HEK293 (cell line): ENCODE results near the gene KLHL15.
A peak's percentile ranks its signal among the peaks of the same experiment; 100 is the strongest.

Source experiments
- CTCF ChIA-PET: fragments of 350-600 bp; formaldehyde crosslinking; extraction: SDS; loops from one replicate; lab custom pipeline; 2021; ENCODE audit warnings: antibody characterized with exemption; lab: Yijun Ruan, JAX
- POLR2A ChIA-PET: fragments of 300-600 bp; formaldehyde crosslinking; extraction: SDS; loops from one replicate; lab custom pipeline; 2020; ENCODE audit warnings: antibody characterized with exemption, inconsistent platforms; lab: Yijun Ruan, JAX
- H3K27ac ChIP-seq: fragments of 200-500 bp; sonication (Bioruptor generic); 2 replicates; pipeline ENCODE4 v1.5.1; 2014; ENCODE audit warnings: low read depth, low read length, control low read depth, inconsistent platforms; ENCODE audit errors: extremely low read depth
- H3K36me3 ChIP-seq, 2 experiments: fragments of 200-500 bp in 1 of 2; sonication (Bioruptor generic) in 1 of 2; 1 replicate in 1 of 2; 2 replicates in 1 of 2; pipeline ENCODE4 v1.5.1; 2014 to 2017; ENCODE audit warnings: inconsistent platforms in 2 of 2, low read length in 2 of 2; ENCODE audit not compliant: control insufficient read depth in 2 of 2, insufficient read depth in 1 of 2
- H3K4me1 ChIP-seq: fragments of 200-500 bp; sonication (Bioruptor generic); 2 replicates; pipeline ENCODE4 v1.5.1; 2014; ENCODE audit warnings: mild to moderate bottlenecking, low read length, inconsistent platforms; ENCODE audit not compliant: control insufficient read depth, insufficient read depth
- H3K4me3 ChIP-seq: 2 replicates; pipeline ENCODE4 v1.5.1; 2011; ENCODE audit warnings: low read depth, mild to moderate bottlenecking, control low read depth, low read length, moderate library complexity
- H3K9me3 ChIP-seq: fragments of 200-500 bp; sonication (Bioruptor generic); 2 replicates; pipeline ENCODE4 v1.5.1; 2014; ENCODE audit warnings: low read depth, low read length, inconsistent platforms; ENCODE audit not compliant: control insufficient read depth, insufficient read depth
- GLIS1 ChIP-seq: fragments of 450-650 bp; formaldehyde crosslinking; IDR thresholded peaks from 2 replicates; pipeline ENCODE4 v1.5.1; 2016; ENCODE audit warnings: missing biosample characterization, missing genetic modification characterization
- IKZF3 ChIP-seq: fragments of 450-650 bp; IDR thresholded peaks from 2 replicates; pipeline ENCODE4 v1.5.0; 2018; ENCODE audit warnings: missing biosample characterization, mild to moderate bottlenecking, missing genetic modification characterization, moderate library complexity
- OSR2 ChIP-seq: fragments of 450-650 bp; formaldehyde crosslinking; IDR thresholded peaks from 2 replicates; pipeline ENCODE4 v1.5.1; 2016; ENCODE audit warnings: missing biosample characterization, missing genetic modification characterization
- SCRT1 ChIP-seq: fragments of 450-650 bp; formaldehyde crosslinking; IDR thresholded peaks from 2 replicates; pipeline ENCODE4 v1.5.1; 2016; ENCODE audit warnings: missing biosample characterization, missing genetic modification characterization, borderline replicate concordance
- WT1 ChIP-seq: fragments of 450-650 bp; formaldehyde crosslinking; IDR thresholded peaks from 2 replicates; pipeline ENCODE4 v1.5.1; 2016; ENCODE audit warnings: missing biosample characterization, missing genetic modification characterization
- ZFP69B ChIP-seq: fragments of 450-650 bp; formaldehyde crosslinking; IDR thresholded peaks from 2 replicates; pipeline ENCODE4 v1.5.1; 2016; ENCODE audit warnings: missing biosample characterization, missing genetic modification characterization
- ZNF121 ChIP-seq: fragments of 450-650 bp; formaldehyde crosslinking; IDR thresholded peaks from 2 replicates; pipeline ENCODE4 v1.5.1; 2016; ENCODE audit warnings: missing biosample characterization, missing genetic modification characterization
- ZNF132 ChIP-seq: fragments of 450-650 bp; formaldehyde crosslinking; IDR thresholded peaks from 2 replicates; pipeline ENCODE4 v1.5.1; 2017; ENCODE audit warnings: missing biosample characterization, missing genetic modification characterization, borderline replicate concordance
- ZNF138 ChIP-seq: fragments of 450-650 bp; formaldehyde crosslinking; IDR thresholded peaks from 2 replicates; pipeline ENCODE4 v1.5.1; 2016; ENCODE audit warnings: missing biosample characterization, missing genetic modification characterization, borderline replicate concordance
- ZNF169 ChIP-seq: fragments of 450-650 bp; formaldehyde crosslinking; IDR thresholded peaks from 2 replicates; pipeline ENCODE4 v1.5.1; 2016; ENCODE audit warnings: missing biosample characterization, missing genetic modification characterization
- ZNF221 ChIP-seq: fragments of 450-650 bp; formaldehyde crosslinking; IDR thresholded peaks from 2 replicates; pipeline ENCODE4 v1.5.1; 2017; ENCODE audit warnings: missing biosample characterization, missing genetic modification characterization, borderline replicate concordance
- ZNF37A ChIP-seq: fragments of 450-650 bp; IDR thresholded peaks from 2 replicates; pipeline ENCODE4 v1.5.1; 2018; ENCODE audit warnings: missing biosample characterization, missing genetic modification characterization
- ZNF48 ChIP-seq: fragments of 450-650 bp; formaldehyde crosslinking; IDR thresholded peaks from 2 replicates; pipeline ENCODE4 v1.5.1; 2016; ENCODE audit warnings: missing biosample characterization, missing genetic modification characterization
- ZNF530 ChIP-seq: fragments of 450-650 bp; formaldehyde crosslinking; IDR thresholded peaks from 2 replicates; pipeline ENCODE4 v1.5.1; 2016; ENCODE audit warnings: low read depth, missing biosample characterization, missing genetic modification characterization
- ZNF600 ChIP-seq: fragments of 450-650 bp; formaldehyde crosslinking; IDR thresholded peaks from 2 replicates; pipeline ENCODE4 v1.5.1; 2016; ENCODE audit warnings: missing biosample characterization, missing genetic modification characterization
- ZNF621 ChIP-seq: fragments of 450-650 bp; formaldehyde crosslinking; IDR thresholded peaks from 2 replicates; pipeline ENCODE4 v1.5.1; 2017; ENCODE audit warnings: missing biosample characterization, missing genetic modification characterization
- ZNF629 ChIP-seq: fragments of 450-650 bp; formaldehyde crosslinking; IDR thresholded peaks from 2 replicates; pipeline ENCODE4 v1.5.1; 2017; ENCODE audit warnings: missing biosample characterization, missing genetic modification characterization
- ZNF660 ChIP-seq: fragments of 450-650 bp; IDR thresholded peaks from 2 replicates; pipeline ENCODE4 v1.5.1; 2018; ENCODE audit warnings: missing biosample characterization, mild to moderate bottlenecking, missing genetic modification characterization
- ZNF76 ChIP-seq: fragments of 450-650 bp; formaldehyde crosslinking; IDR thresholded peaks from 2 replicates; pipeline ENCODE4; 2016; ENCODE audit warnings: low read depth, missing biosample characterization, missing genetic modification characterization, borderline replicate concordance
- ZSCAN30 ChIP-seq: fragments of 450-650 bp; IDR thresholded peaks from 2 replicates; pipeline ENCODE4 v1.5.1; 2018; ENCODE audit warnings: missing biosample characterization, mild to moderate bottlenecking, missing genetic modification characterization, moderate library complexity
- TF ChIP-seq, protein P1 (sequence below): fragments of 450-650 bp; formaldehyde crosslinking; IDR thresholded peaks from 2 replicates; pipeline ENCODE4 v1.5.1; 2016; ENCODE audit warnings: missing biosample characterization, missing genetic modification characterization
- TF ChIP-seq, protein P2 (sequence below): fragments of 450-650 bp; IDR thresholded peaks from 2 replicates; pipeline ENCODE4 v1.5.1; 2018; ENCODE audit warnings: missing biosample characterization, mild to moderate bottlenecking, missing genetic modification characterization
- TF ChIP-seq, protein P3 (sequence below): fragments of 450-650 bp; formaldehyde crosslinking; IDR thresholded peaks from 2 replicates; pipeline ENCODE4 v1.5.1; 2016; ENCODE audit warnings: missing biosample characterization, missing genetic modification characterization
- TF ChIP-seq, protein P4 (sequence below): fragments of 450-650 bp; formaldehyde crosslinking; IDR thresholded peaks from 2 replicates; pipeline ENCODE4 v1.5.1; 2016; ENCODE audit warnings: missing biosample characterization, missing genetic modification characterization

The KLHL15 gene

DNA sequence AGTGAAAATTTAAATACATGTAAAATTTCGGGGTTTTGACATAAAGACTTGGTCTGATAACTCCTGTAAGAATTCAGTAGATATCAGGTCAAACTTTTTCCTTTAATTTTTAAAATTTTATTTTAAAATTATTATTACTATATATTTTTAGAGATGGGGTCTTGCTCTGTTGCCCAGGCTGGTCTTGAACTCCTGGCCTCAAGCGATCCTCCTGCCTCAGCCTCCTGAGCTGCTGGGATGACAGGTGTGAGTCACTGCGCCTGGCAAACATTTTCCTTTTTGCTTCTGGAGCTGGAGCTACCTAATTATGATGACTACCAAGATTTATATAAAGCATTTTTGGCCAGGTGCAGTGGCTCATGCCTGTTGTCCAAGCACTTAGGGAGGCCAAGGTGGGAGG is 37.3 kb downstream of the KLHL15 start (continued):
- TF ChIP-seq OSR2 (tag by site-specific recombination) (peak; percentile 8; the same call in 1 of the 2 replicates), ZNF121 (tag by site-specific recombination) (peak; percentile 95)
- TF ChIP-seq, all 188 proteins: peak for 3

DNA sequence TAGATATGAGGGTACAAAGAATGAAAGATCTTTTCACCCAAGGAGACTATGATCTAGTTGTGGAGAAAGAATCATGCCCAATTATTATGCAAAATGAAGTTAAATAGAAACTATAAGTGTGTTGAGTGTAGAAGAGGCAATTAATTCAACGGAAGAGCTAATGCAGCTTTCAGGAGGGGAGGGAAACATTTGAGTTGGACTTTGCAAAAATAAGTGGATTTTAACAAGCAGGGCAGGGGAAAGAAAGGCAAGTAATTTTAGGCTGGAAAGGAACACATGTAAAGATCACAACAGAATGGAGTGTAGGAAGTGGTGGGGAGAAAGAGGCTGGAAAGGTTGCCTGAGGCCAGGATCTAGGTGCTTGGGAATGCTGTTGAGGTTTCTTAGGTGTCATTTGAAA is 44.1 kb downstream of the KLHL15 start:
- Histone ChIP-seq H3K4me3 (no peak overlapping the region), H3K27ac (no peak overlapping the region), H3K9me3 (no peaks in the 10 kb centered on the region), H3K4me1 (peaks cover 16% of the 10 kb centered on the region), H3K36me3 (peaks cover 29 to 54% of the 10 kb centered on the region in 2 experiments)
- no peak for TF ChIP-seq ZNF221 (tag by site-specific recombination)
- no peak for TF ChIP-seq IKZF3
- TF ChIP-seq GLIS1 (tag by site-specific recombination) = no peak
- TF ChIP-seq ZSCAN30 = no peak
- no peak for TF ChIP-seq ZNF76 (tag by site-specific recombination)
- peak; percentile 72 for TF ChIP-seq ZNF600 (tag by site-specific recombination)
- peak; percentile 56; the same call in 1 of the 2 replicates for TF ChIP-seq WT1 (tag by site-specific recombination)
- TF ChIP-seq, protein P1, sequence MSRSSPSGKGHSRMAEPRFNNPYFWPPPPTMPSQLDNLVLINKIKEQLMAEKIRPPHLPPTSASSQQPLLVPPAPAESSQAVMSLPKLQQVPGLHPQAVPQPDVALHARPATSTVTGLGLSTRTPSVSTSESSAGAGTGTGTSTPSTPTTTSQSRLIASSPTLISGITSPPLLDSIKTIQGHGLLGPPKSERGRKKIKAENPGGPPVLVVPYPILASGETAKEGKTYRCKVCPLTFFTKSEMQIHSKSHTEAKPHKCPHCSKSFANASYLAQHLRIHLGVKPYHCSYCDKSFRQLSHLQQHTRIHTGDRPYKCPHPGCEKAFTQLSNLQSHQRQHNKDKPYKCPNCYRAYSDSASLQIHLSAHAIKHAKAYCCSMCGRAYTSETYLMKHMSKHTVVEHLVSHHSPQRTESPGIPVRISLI (tag by site-specific recombination) = no peak
- TF ChIP-seq ZNF48 = no peak
- TF ChIP-seq ZNF37A (tag by site-specific recombination) = no peak
- CTCF ChIA-PET = interaction anchor here (1.2 kb wide), 1 partner anchor 71 kb away, joined by 7 read pairs; the partner anchor contains the start of gene EIF2S3
- POLR2A ChIA-PET = interaction anchor here (1.2 kb wide), 1 partner anchor 71 kb away, joined by 5 read pairs; no protein-coding TSS in a partner anchor

DNA sequence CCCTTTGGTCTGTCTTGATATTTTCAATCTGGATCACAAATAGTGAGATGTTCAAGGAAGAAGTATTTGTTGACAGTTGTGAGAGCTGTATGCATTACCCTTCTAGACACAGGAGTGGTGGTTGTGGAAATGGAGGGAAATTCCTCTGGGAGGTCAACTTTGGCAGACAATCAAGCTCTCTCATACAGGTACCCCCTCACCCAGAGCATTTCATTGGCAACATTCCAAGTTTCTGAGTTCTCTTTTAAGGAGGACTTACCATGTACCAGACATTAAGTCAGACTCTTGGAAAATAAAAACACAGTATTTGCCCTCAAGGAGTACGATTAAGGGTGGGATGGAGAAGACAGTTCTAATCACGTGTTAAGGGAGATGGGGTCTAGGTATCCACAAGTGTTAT is 45.3 kb downstream of the KLHL15 start:
- Histone ChIP-seq H3K4me1 (peaks cover 16% of the 10 kb centered on the region), H3K9me3 (no peaks in the 10 kb centered on the region), H3K4me3 (no peak overlapping the region), H3K27ac (peak overlapping the region; percentile 32; the same call in 1 of the 2 replicates), H3K36me3 (peaks cover 25 to 42% of the 10 kb centered on the region in 2 experiments)
- ChIA-PET CTCF (interaction anchor here (0.7 to 1.2 kb wide), 4 partner anchors 11 to 1845 kb away, joined by 3 to 7 read pairs (median 4); partner anchors contain the start of gene EIF2S3), POLR2A (interaction anchor here (0.6 to 1.2 kb wide), 2 partner anchors 49 to 72 kb away, joined by 5 read pairs; no protein-coding TSS in a partner anchor)
- TF ChIP-seq ZNF169 (tag by site-specific recombination) (no peak), ZNF621 (tag by site-specific recombination) (no peak), ZNF530 (tag by site-specific recombination) (no peak), SCRT1 (peak; percentile 68), ZNF121 (tag by site-specific recombination) (0 out of 2 replicates have a peak, but pooled peaks have one; percentile 15), ZNF629 (tag by site-specific recombination) (no peak), ZNF138 (tag by site-specific recombination) (no peak), ZFP69B (tag by site-specific recombination) (0 out of 2 replicates have a peak, but pooled peaks have one; percentile 31), ZNF660 (tag by site-specific recombination) (0 out of 2 replicates have a peak, but pooled peaks have one; percentile 14), ZNF132 (tag by site-specific recombination) (no peak)
- TF ChIP-seq, protein P2, sequence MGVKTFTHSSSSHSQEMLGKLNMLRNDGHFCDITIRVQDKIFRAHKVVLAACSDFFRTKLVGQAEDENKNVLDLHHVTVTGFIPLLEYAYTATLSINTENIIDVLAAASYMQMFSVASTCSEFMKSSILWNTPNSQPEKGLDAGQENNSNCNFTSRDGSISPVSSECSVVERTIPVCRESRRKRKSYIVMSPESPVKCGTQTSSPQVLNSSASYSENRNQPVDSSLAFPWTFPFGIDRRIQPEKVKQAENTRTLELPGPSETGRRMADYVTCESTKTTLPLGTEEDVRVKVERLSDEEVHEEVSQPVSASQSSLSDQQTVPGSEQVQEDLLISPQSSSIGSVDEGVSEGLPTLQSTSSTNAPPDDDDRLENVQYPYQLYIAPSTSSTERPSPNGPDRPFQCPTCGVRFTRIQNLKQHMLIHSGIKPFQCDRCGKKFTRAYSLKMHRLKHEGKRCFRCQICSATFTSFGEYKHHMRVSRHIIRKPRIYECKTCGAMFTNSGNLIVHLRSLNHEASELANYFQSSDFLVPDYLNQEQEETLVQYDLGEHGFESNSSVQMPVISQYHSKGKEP (tag by site-specific recombination) = no peak
- TF ChIP-seq, protein P3, sequence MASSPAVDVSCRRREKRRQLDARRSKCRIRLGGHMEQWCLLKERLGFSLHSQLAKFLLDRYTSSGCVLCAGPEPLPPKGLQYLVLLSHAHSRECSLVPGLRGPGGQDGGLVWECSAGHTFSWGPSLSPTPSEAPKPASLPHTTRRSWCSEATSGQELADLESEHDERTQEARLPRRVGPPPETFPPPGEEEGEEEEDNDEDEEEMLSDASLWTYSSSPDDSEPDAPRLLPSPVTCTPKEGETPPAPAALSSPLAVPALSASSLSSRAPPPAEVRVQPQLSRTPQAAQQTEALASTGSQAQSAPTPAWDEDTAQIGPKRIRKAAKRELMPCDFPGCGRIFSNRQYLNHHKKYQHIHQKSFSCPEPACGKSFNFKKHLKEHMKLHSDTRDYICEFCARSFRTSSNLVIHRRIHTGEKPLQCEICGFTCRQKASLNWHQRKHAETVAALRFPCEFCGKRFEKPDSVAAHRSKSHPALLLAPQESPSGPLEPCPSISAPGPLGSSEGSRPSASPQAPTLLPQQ (tag by site-specific recombination) = peak; percentile 56
- TF ChIP-seq, protein P4, sequence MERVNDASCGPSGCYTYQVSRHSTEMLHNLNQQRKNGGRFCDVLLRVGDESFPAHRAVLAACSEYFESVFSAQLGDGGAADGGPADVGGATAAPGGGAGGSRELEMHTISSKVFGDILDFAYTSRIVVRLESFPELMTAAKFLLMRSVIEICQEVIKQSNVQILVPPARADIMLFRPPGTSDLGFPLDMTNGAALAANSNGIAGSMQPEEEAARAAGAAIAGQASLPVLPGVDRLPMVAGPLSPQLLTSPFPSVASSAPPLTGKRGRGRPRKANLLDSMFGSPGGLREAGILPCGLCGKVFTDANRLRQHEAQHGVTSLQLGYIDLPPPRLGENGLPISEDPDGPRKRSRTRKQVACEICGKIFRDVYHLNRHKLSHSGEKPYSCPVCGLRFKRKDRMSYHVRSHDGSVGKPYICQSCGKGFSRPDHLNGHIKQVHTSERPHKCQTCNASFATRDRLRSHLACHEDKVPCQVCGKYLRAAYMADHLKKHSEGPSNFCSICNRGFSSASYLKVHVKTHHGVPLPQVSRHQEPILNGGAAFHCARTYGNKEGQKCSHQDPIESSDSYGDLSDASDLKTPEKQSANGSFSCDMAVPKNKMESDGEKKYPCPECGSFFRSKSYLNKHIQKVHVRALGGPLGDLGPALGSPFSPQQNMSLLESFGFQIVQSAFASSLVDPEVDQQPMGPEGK (tag by site-specific recombination) = 0 out of 2 replicates have a peak, but pooled peaks have one; percentile 20
